NCI-H446 treated with DMSO at 0.1 percent for 48 hours (cell line): ENCODE results near the gene SEMA4C.

ENCODE experiments used
- DNase-seq: peaks from one replicate; lab custom pipeline; 2025; lab: John Stamatoyannopoulos, UW

Gene SEMA4C

DNA sequence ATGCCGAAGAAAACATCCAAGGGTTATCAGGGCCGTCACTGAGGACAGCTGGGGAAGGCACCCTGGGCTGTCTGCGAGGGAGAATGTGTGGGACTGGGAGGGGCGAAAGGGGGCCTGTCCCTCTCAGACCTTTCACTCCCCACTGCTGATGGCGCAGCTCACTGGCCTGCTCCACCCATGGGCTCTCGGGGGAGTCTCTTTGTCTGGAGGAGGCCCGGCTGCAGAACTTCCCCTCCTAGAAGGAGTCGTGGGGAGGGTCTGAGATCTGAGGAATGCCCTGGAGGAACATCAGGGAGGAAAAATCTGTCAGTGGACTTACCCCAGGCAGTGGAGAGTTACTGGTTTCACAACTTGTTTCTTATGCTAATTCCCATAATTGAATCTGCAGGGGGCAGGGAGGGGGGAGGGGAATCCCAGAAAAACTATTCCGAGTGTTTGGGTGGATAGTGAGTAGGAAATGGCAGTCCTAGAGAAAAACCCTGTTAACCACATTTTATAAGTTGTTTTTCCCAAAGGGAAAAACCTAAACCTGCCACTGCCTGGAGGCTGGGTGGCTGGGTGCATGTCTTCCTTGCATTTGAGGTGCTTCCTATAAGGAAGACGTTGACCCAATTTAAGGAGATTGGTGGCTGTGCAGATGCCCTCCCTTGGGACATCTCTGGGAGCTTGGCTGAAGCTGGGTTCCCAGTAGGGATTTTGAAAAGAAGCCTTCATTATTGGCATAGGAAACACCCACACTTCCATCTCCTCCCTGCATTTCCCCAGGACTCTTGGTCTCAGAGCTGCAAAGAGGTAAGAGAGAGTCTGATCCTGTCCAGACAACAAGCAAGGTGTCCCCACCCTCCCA lies 11.7 kb upstream of the SEMA4C start:
- DNase-seq: no peak

DNA sequence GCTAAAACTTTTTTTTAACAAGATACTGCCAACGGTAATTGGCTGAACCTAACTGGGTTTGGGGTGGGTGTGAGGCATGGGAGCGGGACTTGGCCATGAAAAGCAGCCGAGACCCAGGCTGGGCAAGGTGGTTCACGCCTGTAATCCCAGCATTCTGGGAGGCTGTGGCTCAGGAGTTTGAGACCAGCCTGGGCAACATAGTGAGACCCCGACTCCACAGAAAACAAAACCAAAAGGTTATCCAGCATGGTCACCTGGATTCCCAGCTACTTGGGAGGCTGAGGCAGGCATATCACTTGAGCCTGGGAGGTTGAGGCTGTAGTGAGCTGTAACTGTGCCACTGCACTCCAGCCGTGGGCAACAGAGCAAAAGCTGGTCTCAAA lies 11.0 kb upstream of the SEMA4C start:
- DNase-seq: no peak

DNA sequence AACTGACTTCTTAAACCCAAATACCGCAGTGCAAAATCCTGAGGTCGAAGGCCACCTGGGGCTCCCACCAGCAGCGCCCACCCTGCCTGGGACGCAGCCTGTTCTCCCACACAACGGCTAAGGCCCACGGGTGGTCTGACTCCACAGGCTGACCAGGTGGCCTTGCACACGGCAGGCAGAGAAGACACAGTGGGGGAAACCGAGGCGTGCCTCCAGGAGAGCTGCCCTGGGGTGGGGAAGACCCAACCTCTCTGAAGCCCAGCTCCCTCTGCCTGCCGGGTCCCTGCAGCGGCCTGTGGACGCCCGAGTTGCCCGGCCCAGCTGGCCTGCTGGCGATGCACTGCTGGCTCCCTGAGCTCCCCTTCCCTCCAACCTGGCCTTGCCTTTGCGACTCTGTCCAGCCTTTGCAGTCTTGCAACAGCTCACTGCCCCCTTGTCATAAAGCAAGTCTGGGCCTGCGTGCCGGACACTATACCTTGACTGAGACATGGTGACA lies 9.7 kb upstream of the SEMA4C start:
- no peak for DNase-seq

DNA sequence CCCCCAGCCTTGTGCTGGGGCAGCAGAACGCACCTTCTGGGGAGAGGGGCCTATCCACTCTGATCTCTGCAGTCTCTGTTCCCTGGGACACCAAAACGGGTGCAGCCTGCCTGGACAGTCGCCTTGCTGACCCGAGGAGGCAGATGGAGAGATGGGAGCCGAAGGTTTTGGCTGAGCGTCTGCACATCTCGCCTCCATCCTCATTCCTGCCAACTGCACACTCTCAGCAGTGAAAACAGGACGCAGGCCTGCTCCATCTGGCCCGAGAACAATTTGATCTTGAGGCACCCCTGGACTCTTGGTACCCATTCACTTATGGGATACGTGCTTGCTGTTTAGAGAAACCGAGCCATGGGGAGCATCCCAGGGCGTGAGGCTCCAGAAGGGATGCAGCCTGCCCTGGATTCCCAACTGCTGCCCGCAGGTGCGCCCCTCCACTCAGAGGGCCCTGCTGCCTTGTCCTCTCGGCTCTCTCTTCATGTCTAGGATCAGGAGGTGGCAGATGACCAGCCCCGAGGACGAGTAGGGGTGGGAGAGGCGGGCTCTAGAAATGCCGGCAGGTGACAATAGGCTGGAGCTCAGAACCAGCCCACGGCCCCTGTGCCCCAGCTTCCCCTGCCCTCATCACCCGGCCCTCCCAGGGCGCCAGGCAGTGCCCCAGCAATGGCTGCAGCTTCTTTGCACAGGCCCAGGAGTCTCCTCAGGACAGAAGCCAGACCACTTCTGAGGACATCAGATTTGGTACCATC lies 9.1 kb upstream of the SEMA4C start:
- no peak for DNase-seq

DNA sequence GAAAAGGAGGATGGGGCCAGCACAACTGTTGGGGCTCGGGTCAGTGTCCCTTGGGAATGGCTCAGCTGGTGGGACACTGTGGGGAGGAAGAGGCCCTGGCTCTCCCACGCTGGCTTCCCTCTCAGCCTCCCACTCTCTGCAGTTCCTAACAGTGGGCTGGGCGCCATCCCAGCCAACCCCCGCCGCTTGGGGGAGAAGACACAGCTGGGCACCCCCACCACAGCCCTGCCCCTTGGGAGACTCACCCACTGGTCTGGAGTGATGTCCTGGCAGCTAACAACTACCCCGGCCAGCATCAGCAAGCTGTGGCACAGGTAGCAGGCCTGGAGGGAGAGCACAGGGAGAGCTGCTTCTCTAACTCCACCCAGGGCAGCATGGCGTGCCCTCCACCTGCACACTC lies 8.3 kb upstream of the SEMA4C start:
- no peak for DNase-seq

DNA sequence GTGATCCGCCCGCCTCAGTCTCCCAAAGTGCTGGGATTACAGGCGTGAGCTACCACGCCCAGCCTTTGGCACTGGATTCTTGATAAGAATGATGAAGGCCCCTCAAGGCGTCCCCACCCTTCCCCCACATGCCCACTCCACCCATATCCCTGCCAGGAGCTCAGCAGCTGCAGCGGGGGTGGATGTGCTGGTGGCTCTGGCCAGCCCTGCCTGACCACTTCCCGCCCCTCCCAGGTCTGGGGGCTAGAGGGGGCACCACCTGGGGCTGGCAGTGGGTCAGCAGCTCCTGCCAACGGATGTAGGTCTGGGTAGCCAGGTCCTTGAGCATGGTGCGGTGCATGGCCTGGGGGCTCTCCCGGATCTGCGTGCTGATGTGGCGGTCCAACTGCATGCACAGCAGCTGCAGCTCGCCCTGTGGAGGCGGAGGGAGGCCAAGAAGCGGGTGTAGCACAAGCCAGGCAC lies 7.8 kb upstream of the SEMA4C start:
- DNase-seq: no peak

DNA sequence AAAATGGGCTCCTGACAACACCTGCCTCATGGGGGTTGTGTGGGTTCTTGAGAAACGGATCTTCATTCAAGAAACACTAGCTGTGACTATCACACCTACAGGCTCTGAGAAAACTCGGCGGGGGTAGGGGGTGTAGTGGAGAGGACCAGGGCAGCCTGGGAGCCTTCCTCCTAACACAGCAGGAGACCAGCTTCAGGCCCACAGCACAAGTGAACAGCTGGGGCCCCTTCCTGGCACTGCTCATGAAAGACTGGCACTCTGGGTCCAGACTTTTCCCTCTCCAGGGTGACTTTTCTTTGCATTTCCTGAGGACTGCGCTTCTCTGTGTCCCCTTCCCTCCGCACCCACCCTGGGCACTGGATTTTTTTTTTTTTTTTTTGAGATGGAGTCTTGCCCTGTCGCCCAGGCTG lies 7.2 kb upstream of the SEMA4C start:
- DNase-seq: no peak

DNA sequence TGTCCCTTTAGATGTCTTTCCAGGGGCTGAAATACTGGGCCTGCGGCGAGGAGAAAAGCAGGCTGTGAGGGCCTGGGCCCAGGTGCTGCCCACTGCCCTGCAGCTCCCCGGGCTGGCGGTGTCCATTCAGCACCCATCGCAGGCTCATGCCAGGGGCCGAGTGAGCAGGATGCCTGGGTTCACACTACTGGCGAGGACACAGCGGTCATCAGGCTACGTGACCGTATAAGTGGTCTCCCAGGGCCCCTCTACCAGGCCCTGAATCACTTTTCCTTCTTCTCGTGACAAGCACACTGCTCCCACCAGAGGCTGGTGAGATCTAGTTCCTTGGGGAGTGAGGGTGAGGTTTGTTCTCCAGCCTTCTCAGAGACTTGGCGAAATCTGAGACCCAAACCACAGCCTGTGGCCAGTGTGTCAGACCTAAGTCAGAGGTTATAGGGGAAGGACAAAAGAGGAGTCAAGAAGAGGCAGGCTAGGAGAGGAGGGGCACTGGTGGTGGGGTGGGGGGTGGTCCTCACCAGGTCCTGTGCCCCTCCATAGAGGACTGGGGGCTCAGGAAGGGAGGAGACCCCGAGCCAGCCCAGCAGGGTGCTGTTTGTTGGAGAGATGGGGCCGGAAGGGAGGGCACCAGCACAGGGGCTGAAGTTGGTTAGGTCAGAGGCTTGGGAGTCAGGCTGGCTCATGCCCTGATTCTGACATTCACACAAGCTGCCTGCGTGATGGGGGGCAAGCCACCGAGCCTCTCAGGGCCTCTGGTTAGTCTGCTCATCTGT lies 6.6 kb upstream of the SEMA4C start:
- no peak for DNase-seq

DNA sequence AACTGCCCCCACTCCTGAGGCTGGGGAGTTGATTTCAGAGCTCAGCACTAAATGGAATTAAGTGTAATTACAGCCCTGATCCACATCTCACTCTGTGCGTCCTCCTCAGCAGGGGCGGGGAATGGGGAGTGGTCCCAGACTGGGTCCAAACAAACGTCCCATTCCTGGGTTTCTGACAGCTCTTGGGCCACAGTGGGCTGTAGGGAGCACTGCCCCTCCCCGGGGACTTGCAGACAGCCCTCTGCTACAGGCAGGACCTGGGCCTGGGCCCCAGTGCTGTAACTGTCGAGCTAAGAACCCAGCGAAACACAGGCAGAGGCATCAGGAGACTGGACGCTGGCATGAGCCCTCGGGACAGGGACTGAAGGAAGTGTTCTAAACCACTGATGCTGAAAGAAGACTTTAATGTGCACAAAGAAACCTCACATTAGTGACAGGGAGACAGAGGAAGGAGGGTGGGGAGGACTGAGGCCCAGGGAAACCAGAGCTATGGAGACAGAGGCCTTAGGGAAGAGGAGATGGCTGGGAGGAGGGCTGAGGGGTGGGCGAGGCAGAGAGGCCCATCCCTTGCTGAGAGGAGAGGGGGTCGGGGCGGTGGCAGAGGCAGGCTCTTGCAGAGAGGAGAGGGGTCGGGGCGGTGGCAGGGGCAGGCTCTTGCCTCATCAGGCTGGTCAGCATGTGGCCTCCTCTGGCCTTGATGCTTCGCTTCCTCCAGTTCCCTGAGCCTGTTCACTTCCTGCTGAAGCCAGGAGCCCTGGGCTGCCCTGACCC lies 5.8 kb upstream of the SEMA4C start:
- DNase-seq: no peak

DNA sequence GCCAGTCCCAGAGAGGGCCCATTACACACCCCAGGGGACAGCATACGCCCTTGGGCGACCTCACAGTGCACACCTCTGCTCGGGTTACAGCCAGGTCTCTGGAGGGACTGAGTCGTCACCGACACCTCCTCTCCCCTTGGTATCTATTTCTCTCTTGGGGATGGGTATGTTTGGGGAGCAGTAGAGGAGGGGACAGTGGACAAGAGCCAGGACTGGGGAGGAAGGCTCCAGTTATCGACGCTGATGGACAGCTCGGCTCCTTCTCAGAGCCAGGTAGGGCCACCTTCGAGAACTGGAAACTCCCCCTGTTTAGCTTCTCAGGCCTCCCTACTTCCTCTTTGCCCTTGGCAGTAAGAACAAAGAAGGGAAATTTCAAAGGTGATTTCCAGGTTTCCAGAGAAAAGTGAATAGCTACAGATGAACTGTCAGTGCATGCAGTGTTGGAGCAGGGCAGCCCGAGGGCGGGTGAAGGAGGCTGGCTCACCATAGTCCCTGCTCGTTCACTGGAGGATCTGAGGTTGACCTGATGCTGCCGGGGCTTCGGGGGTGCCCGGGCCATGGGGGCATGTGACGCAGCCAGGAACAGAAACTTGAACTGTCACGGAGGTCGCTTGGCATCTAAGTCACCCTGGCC lies 4.4 kb upstream of the SEMA4C start:
- DNase-seq: no peak

DNA sequence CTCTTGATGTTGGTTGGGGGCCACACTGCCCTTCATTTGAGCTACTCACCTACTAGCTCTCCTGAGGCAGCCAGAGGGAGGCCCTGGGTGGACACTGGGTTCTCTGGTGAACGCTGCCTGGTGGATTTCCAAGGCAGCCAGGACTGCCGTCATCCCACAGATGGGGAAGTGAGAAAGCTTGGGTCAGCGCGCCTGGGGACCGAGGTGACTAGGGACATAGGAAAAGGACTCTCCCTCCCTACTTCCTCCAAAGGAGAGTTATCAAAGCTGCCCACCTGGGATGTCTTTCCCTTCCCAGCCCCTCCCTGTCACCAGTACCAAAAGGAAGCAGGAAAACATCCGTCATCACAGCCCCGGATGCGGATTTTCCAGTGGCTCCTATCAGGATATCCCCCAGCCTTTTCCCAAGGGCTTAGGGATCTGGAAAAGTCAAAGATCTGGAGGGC lies 3.8 kb upstream of the SEMA4C start:
- no peak for DNase-seq

DNA sequence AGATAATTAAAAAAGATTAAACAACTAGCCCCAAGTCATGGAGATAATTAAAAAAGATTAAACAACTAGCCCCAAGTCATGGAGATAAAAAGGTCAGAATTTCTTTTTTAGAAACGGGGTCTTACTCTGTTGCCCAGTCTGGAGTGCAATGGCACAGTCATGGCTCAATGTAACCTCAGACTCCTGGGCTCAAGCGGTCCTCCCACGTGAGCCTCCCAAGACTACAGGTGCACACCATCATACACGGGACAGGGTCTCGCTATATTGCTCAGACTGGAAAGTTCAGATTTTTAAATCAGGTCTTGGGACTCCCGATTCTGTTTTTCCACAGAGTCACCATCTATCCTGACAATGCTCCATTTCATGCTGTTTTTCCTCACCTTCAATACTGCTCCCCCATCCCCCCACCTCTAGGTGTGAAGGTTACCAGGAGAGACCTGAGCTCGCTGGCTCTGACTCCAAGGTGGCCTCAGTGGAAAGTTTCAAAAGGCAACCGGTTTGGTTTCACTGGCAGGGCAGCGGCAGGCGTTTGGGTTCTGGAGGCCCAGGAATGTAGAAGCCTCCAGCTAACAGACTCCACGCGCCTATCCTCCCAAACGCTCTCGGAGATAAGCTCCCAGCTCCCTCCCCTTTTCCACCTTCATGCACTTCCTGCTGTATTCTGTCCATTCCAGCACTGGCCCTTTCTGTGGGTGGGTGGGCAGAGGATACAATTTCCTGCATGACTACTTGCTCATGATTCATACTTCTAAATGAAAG lies 2.9 kb upstream of the SEMA4C start:
- no peak for DNase-seq

DNA sequence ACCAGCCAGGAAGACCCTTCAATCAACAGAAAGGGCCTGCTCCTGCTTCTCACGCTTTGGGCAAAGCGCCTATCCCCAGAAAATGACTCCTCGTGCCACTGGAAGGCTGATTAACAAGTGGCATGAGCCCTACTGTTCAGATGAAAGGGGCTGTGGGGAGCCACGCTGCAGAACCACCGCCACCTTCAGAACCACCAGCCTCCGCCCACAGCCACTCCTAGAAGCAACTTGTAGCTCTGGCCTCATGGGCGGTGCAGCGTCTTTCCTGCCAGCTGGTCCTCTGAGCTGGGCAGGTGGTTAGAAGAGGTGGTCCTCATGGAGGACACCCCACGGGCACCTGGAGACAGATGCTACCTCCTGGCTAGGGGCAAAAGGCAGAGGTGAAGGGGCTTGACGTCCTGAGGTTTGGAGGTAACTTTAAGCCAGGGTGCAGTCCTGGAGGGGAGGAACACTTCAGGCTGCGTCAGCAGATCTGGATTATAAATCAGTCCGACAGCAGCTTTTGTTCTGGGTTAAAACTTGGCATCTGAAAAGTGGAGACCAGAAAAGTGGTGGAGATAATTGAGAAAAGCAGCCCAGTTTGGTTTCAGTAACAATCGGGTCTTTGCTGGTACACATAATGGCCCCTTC lies 861 bp upstream of the SEMA4C start:
- no peak for DNase-seq

DNA sequence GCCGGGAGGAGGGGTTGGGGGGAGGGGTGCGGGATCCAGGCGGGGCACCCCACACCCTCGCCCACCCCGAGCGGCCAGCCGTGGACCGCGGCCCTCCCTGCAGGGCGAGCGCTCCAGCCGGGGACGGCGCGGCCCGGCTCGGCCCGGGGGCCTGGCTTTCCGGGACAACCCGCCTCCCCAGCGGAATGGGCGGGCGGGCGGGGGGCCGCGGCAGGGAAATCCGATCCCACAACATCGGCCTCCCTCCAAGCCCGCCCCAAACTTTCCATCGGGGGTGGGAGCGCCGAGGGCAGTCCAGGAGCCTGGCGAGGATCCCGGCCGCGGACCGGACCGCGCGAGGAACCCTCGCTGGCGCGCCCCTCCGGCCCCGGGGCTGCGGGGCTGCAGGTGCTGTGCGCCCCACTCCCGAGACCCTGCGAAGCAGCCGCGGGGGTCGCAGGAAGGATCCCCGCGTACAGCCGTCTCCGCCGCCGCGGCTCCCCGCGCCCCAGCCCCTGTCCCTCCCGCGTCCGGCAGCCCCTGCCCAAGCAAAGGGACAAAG lies 529 bp downstream of the SEMA4C start:
- no peak for DNase-seq

DNA sequence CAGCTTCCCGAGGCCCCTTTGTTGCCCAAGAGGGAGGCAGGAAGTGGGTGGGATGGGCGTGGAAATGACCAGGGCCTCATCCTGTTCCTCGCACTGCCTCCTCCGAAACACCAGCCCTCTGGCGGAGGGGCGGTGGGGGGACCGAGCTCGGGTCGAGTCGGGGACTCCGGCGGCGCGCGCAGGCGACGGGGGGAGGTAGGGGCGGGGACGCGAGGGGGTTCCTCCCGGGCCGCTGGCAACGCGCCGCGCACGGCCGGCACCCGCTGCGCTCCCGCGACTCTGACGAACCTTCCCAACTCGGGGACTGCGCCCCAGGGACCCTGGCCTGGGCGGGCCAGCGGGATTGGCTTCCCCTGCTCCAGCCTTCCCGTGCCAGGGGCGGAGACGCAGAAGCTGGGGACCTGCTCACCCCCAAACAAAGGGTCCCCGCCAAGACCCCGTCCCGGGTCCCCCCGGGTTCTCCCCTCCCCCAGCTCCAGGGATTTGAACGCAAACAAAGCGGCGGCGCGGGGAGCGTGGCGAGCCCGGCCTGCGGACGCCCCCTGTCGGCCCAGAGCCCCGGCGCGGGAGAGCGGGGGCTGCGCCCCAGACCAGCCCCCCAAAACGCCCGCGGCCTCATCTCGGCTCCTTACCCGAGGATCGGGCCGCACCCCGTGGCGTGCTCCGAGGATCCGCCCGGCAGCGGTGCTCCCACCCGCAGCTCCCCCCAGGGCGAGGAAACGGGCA lies 1.2 kb downstream of the SEMA4C start:
- DNase-seq: peak; percentile 23

DNA sequence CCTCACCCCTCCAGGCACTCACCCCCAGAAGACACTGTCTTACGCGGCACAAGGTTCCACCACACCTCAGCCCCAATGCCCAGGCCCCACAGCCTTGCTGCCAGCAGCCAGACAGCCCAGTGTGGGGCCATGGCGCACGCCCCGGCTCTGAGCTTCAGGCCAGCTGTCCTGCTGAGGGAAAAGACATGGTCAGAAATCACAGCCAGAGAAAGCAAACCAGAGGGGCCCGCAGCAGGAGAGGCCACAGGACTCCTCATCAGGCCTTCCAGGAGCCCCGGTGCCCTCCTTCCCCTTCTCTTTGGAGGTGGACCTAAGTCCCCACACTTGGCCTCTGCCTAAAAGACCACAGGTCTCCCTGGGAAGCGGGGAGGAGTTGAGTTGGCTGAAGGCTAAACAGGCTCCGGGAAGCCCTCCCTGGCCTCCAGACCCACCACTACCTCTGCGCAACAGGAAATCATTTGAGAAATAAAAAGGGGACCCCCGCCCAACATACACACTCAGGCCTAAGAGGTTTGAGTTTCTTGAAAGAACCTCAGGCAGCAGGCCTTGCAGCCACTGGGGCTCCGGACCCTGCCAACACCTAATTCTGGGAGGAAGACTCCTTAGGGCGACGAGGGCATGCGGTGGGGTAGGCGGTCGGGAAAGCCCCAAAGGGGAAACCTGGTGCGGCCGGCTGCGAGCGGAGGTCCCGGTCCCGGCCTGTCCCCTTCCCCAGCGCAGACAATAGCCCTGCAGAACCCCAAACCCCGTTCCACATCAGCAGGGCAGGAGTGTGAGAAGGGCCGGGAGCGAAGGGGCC lies 1.9 kb downstream of the SEMA4C start:
- no peak for DNase-seq

DNA sequence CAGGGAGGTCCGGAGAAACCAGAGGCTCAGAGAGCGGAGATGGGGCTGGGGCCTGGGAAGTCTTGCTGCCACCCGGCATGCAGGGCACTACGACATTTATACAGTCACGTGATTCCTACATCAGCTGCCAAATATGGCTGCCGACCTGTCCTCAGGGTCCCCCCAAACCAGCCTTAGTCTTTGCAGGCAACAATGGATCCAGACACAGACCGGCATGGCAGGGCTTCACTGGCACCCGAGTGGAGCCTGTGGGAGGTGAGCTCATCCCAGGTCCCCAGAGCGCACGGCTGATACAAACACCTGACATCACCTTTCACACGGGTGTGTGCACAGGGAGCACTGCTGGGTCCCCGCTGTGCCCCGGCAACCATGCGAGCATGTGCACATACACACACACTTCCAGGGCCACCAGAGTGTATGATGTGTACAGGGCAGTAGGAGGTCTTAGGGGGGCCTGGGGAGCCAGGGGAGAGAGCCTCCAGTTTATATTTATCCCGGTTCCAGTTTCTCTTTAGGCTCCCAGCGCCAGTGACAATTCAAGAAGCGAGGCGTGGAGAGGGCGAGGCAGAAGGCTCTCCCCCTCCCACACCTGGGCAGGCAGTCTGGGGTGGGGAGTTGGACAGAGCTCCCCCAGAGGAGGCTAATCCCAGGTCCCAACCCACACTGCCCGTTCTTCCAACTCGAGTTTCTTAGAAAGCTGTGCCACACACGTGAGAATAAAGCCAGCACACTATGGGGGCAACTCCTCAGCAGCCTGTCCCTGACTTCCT lies 2.7 kb downstream of the SEMA4C start:
- DNase-seq: no peak
